ENCODE measurements around the gene SMARCA4.

DNA sequence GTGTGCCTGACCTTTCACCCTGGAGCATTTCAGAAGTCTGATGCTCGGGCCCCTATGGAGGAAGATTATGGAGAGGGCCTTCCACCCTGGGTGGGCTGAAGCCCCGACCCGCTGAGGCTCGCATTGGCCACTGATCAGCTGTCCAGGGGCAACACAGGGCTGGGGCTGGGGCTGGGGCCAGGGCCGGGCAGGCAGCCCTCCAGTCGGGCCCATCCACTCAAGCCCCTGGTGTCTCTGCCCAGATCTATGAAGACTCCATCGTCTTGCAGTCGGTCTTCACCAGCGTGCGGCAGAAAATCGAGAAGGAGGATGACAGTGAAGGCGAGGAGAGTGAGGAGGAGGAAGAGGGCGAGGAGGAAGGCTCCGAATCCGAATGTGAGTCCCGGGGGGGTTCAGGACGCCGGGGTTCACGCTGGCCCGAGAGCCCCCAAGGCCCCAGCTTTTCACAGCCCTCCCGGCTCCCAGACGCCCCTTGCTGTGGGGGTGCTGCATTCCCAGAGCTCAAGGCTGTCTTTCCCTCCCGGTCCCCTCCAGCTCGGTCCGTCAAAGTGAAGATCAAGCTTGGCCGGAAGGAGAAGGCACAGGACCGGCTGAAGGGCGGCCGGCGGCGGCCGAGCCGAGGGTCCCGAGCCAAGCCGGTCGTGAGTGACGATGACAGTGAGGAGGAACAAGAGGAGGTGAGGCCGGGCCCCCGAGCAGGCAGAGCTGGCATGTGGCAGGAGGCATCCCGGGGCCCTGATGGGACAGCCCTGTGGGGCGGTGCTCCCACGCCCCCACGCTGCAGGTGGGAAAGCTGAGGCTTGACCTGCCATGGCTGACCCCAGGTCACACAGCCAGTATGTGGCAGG lies 98.9 kb downstream of the SMARCA4 start:
- TF ChIP-seq, protein P1, sequence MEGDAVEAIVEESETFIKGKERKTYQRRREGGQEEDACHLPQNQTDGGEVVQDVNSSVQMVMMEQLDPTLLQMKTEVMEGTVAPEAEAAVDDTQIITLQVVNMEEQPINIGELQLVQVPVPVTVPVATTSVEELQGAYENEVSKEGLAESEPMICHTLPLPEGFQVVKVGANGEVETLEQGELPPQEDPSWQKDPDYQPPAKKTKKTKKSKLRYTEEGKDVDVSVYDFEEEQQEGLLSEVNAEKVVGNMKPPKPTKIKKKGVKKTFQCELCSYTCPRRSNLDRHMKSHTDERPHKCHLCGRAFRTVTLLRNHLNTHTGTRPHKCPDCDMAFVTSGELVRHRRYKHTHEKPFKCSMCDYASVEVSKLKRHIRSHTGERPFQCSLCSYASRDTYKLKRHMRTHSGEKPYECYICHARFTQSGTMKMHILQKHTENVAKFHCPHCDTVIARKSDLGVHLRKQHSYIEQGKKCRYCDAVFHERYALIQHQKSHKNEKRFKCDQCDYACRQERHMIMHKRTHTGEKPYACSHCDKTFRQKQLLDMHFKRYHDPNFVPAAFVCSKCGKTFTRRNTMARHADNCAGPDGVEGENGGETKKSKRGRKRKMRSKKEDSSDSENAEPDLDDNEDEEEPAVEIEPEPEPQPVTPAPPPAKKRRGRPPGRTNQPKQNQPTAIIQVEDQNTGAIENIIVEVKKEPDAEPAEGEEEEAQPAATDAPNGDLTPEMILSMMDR (IDR thresholded peaks at IDR 0.05): no peak
- TF ChIP-seq POLR2A (IDR thresholded peaks at IDR 0.05): no peak
